GM18499 (cell line): Measurements from ENCODE around the gene QRICH2.
"Not testable (repeated sequence)": the region's sequence is repeated elsewhere in the genome, so short reads cannot be mapped to it uniquely, and the experiment has no call there.

Experiments used
- ATAC-seq: cut with Tn5 transposase; IDR thresholded peaks from one replicate; pipeline ENCODE4 v1.9.1; 2021; ENCODE audit warnings: moderate number of reproducible peaks; ENCODE audit not compliant: insufficient read depth, unreplicated experiment

Gene QRICH2

DNA sequence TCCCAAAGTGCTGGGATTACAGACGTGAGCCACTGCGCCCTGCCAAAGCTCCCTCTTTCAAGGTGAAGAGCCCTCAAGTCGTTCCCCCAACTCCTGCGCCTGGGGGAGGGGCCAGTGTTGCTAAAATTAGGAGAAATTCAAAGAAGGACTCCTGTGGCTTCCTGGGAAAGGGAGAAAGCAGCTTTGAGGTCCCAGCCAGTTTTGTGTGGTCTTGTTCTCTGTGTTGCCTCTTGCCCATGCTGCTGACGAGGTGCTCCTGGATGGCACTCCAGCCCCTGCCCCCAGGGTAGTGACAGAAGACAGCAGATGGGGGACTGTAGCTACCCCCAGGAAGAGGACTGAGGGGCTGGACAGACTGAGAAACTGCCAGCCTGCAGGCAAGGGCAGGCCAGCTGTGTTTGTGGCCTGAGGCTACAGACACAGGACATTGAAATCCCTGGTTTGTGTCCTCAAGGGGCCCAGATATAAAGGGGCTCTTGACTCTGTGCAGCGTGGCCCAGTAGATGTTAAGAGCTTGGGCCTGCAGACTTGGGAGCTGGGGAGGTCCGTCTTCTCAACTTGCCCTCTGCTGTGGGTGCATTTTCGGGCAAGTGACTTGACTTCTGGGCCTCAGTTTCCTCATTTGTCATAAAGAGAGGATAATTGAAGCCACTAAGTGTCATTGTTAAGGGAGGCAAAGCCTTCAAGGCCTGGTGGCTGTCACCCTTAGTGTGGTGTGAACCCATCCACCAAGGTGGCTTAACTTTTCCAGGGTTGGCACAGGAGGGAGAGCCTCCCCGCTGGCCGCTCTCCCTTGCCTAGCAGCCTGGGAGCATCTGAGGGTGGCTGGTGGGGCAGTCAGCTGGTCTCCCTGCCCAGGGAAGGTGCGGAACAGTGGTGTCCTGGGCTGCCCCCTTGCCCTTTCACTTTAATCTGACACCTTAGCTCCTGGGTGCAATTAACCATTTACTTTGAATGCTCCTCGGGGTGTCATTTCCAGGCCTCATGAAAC is 38.8 kb downstream of the QRICH2 start:
- no peak for ATAC-seq

DNA sequence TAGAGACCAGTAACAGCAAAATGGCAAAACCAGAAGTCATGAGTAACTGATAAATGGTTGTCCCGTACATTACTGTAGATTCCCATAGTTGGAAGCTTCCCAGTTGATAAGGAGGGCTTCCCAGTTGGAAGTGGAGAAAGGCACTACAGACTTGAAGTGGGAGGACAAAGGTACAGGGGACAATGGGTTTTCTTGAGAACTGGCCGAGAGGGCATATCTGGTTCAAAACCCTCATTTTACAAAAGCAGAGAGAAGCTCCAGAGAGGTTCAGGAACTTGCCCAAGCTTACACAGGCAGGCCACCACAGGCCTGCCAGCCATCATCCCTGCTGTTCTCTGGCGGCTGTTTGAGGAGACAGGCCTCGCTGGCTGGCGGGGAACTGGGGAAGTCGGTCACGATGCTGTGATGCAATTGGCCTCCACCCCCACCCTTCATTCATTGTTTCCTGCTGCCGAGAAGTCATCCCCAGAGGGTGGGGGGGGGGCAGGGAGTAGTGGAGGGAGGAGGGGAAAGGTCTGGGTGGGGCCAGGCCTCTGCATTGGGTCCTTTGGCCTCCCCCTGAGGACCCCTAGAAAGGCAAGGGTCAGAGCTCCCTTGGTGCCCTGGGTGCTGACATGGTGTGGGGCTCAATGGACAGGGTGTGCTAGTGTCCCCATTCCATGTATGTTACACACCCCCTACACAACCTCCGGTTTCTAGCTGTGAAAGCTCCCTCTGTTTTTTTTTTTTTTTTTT is 39.9 kb downstream of the QRICH2 start:
- no peak for ATAC-seq

DNA sequence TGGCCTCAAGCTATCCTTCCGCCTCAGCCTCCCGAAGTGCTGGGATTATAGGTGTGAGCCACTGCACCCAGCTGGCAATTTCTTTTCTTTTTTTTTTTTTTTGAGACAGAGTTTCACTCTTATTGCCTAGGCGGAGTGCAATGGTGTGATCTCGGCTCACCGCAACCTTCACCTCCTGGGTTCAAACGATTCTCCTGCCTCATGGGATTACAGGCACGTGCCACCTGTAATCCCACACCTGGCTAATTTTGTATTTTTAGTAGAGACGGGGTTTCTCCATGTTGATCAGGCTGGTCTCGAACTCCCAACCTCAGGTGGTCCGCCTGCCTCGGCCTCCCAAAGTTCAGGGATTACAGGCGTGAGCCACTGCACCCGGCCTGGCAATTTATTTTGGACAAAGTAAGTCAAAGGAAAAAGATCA is 40.5 kb downstream of the QRICH2 start:
- not testable (repeated sequence) for ATAC-seq

DNA sequence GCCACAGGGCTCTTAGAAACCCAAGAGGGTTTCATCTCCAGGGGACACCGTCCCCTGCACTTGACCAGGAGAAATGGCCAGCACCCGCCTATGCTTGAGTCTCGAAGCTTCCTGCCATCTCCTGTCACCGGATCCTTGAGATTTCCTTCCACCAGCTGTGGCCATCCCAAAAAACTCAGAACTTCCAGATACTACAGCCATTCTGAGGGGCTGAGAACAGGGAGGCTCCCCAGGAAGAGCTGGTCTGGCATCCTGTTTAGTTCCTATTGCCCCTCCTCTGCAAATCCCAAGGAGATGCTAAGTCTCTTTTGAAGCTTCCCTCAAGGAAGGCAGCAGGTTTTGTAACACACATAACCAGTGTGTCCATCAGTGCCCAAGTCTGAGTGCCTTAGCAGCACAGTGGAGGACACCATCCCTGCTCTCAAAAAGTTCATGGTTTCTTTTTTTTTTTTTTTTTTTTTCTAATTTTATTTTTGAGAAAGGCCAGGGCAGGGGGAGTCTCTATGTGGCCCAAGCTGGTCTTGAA is 41.0 kb downstream of the QRICH2 start:
- no peak for ATAC-seq

DNA sequence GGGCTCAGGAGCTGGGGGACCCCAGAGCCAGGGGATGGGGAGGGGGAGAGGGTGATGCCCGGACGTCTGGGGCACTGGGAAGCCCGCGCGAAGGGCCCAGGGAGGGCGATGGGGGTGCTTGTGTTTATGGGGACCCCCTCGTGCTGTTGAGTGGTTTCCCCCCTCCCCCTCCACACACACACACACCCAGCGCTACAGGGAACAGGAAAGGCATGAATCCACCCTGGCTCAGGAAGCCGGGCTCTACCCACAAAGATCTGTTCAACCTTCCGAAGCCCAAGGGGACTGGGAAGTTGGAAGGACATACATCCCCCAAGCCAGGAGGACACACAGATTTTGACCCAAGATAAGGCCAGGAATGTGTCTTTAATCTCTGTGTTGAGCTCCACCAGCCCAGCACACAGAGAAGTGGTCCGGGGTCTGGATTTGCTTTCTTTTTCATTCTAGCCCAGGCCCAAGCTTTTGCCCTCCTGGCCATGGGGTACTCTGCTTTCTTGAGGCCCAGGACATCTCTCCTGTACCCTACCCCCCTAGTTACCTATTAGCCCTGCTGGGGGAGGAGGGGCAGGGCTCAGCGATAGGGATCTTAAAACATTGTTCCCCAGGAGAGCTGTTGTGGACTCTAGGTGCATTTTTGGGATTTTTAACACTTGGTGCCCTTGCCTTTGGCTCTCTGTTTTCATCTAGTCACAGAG is 41.7 kb downstream of the QRICH2 start:
- no peak for ATAC-seq

DNA sequence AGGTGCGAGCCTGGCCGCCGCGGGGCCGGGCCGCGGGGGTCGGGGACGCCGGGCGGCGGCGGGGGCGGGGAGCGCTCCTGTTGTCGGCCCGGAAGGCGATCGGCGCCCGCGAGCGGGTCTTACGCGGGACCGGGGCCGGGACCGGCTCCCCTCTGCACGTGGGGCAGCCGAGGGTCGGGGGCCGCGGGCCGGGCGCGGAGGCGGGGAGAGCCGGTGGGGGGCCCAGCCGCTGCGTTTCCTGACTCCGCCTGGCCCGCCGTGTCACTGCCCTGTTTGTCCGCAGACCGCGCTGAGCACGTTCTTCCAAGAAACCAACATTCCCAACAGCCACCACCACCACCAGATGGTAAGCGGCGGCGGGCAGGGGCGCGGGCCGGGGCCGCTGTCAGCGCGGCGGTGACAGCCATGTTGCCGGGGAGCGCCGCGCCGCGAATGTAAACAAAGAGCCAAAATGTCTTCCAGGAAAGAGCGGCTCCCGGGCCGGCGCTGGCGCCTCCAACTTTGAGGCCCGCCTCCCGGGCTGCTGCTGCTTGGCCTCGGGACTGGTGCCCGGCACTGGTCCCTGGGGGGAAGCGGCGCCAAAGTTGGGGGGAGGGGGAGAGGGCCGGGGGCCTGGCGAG is 42.3 kb downstream of the QRICH2 start:
- ATAC-seq = no peak

DNA sequence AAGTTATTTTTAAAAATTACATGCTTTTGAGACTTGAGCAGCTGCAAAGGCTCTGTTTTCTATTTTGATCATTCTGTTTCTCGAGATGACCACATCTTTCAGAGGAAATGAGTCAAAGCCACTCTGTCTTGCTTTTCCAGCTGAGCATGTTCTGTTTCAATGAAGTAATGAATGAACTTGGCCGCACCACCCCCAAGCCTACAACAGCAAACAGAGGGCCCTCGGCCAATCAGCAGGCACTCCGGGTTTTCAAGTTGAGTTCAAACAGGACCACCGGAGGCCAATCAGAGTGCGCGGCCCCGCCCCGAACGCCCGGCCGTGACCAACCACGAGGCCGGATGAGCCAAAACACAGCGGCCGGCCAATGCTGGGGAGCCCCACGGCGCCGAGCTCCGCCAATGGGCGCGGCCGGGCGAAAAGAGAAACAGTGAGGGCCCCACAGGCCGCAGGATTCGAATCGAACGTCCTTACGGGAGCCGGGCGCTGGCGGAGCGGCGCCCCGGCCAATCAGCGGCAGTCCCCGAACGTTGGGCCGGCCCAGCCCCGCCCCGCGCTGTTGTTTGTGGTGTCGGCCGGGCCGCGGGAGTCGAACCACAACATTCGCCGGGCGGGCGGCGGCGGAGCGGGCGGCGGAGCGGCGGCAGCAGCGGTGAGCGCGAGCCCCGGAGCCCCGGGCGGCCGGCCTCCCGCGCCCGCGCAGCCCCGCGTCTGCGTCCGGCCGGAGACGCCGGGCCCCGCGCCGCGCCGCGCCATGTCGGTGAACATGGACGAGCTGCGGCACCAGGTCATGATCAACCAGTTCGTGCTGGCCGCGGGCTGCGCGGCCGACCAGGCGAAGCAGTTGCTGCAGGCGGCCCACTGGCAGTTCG is 43.1 kb downstream of the QRICH2 start, which contains the start of gene UBALD2:
TSS of gene UBALD2 (plus strand) at position 594 of the 869 bp plus-strand sequence. CDS start at position 752, 158 bp downstream.
- ATAC-seq = peak; percentile 55

DNA sequence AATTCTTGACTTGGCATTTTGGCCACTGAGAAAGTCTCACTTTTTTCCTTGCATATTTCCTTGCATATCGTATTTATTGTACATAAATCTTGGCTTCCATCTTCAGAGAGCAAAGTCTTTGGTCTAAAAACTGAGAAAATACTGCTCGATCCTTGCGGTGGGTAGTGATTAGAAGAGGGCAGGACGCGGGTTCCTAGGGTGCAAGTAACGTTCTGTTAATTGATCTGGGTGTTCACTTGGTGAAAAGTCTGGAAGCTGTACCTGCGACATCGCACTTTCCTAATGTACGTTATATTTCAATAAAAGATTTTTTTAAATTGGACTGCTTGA is 43.7 kb downstream of the QRICH2 start:
- ATAC-seq = no peak

DNA sequence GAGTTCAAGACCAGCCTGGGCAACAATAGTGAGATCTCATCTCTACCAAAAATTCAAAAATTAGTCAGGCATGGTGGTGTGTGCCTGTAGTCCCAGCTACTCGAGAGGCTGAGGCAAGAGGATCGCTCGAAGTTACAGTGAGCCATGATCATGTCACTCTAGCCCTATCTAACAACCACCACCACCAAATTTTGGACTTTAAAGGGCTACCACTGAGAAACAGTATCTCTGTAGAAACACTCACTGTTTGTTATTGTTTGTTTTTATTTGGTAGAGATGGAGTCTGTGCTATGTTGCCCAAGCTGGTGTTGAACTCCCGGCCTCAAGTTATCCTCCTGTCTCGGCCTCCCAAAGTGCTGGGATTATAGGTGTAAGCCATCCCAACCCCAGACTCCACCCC is 44.2 kb downstream of the QRICH2 start:
- no peak for ATAC-seq

DNA sequence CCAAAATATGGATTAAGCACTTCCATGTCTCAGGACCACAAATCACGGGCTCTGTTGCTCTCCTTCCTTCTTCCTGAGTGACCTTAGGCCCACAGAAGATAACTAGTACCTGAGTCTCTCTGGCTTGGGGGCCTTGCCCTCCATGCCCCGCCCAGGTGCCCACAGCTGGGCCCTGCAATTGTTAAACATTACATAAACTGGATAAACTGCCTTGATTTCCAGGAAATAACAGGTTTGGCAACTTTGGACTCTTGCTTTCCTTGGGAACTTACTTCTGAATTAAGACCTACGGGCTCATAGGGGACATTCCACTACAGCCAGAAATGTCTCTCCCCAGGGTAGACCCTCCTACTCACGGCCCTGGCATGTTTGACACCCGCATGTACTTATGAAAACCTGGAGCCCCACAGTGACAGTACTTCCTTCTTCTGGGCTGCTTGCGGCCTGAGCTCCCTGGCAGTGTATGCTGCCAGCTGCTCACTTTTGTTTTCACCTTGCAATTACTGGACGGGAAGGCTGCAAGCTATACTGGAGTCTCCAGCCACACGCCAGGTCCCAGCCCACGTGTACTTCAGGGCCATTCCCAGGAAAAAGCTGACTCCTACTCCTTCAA is 45.2 kb downstream of the QRICH2 start:
- no peak for ATAC-seq

DNA sequence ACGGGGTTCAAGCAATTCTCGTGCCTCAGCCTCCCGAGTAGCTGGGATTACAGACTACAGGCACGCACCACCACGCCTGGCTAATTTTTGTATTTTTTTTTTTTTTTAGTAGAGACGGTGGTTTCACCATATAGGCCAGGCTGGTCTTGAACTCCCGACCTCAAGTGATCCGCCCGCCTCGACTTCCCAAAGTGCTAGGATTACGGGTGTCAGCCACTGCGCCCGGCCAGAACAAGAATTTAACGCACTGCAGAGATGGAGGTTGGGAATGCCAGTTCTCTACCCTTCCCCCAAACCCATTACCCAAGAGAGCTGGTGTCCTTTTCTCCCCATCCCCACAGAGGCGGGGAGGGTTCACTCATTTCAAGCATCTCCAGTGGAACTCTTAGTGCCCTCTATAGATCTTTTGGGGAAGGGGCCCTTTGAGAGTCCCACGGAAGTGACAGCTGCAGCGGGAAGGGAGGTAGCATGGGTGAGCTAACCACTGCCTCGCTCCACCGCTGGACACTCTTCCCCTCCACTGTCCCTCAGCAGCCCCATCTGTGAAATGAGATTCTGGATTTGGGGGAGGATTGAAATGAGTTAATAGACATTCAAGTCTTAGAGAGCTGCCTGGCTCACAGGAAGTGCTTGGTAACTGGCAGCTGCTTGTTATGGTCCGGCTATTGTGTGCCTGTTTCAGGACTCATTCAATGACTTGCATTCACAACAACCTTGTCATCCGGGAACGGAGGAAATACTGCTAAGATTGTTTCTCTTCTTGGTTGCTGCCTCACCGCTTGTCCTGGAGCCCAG is 46.5 kb downstream of the QRICH2 start:
- ATAC-seq = no peak

DNA sequence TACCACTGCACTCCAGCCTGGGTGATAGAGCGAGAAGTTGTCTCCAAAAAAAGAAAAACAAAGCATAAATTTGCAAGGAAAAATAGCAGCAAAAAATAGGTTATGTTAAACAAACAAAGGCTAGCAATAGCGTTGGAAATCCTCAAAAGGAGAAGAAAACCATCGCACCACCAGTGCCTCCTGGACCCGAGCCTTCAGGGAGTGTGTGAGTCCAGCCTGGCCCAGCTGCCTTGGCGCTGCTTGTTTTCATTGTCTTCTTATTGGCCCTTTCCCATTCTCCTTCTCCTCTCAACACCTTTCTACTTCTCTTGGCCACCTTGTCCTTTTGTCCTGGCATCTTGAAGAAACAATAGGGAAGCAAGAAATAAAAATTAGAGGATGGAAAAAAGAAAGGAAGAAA is 47.4 kb downstream of the QRICH2 start:
- no peak for ATAC-seq

DNA sequence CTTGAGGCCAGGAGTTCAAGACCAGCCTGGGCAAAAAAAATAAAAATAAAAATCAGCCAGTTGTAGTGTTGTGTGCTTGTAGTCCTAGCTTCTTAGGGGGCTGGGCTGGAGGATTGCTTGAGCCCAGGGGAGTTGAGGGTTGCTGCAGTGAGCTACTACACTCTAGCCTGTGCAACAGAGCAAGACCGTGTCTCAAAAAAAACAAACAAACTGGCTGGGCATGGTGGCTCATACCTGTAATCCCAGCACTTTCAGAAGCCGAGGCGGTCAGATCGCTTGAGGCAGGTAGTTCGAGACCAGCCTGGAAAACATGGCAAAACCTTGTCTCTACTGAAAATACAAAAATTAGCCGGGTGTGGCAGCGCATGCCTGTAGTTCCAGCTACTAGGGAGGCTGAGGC is 47.9 kb downstream of the QRICH2 start:
- no peak for ATAC-seq

DNA sequence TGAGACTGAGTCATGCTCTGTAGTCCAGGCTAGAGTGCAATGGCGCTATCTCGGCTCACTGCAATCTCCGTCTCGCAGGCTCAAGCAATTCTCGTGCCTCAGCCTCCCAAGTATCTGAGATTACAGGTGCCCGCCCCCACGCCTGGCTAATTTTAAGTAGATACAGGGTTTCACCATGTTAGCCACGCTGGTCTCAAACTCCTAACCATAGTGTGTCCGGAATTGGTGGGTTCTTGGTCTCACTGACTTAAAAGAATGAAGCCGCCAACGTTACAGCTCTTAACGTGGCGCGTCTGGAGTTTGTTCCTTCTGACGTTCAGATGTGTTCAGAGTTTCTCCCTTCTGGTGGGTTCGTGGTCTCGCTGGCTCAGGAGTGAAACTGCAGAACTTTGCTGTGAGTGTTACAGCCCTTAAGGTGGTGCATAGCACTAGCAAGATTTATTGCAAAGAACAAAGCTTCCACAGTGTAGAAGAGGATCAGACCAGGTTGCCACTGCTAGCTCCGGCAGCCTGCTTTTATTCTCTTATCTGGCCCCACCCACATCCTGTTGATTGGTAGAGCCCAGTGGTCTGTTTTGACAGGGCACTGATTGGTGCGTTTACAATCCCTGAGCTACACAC is 51.5 kb downstream of the QRICH2 start:
- not testable (repeated sequence) for ATAC-seq

DNA sequence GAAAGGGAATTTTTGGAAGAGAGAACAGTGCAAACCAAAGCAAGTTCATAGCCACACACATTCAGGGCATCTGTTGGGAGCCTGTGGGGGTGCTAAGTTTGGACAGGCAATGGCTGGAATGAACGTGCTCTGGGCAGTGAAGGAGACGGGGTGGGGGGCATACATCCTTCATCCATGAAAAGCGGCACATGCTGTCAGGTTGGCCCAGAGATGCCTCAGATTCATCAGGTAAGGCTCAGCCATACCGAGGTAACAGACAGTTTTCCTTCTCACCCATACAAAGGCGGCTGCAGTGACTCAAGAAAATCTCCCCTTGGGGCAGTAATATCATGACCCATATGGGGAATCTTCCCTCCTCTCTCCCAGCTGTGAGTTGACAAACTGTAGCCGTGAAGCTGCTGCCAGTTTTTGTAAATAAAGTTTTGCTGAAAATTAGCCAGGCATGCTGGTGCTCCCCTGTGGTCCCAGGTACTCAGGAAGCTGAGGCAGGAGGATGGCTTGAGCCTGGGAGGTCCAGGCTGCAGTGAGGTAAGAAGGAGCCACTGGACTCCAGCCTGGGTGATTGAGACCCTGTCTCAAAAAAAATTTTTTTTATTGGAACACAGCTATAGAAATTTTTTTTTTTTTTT is 52.2 kb downstream of the QRICH2 start:
- no peak for ATAC-seq

DNA sequence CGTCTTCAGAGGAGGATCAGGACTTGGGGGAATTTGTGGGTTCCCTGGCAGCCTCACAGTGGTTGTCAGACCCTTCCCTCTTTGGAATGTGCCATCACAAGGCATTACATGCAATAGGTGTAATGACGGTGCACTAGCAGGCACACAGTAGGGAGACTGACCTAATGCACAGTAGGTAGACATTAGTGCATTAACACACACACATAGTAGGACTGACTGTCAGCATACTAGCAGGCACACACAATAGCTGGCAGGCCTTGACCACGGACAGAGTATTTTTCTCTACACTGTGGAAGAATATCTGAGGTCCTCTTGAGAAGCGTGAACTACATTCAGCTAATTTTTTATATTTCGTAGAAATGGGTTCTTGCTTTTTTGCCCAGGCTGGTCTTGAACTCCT is 53.8 kb downstream of the QRICH2 start:
- ATAC-seq = no peak

DNA sequence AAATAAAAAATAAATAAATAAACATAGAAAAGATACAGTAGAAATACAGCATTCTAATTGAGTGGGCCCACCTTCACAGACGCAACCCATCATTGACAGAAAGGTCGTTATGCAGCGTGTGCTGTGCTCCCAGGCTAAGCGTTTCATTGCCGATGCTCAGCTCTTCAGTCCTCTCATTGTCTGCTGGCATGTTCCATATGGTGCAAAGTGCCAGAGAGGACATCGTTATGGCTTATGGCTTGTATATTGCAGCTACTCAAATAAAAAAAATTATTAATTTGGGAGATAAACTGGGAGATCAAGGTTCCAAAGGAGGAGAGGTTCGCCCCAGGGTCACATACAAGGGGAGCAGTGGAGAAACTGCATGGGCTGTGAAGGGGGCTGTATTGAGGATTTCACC is 54.2 kb downstream of the QRICH2 start:
- no peak for ATAC-seq
